Astrocyte of the hippocampus (primary cell): ENCODE data around the gene LMF2.

ENCODE experiments used
- DNase-seq: peaks from one replicate; pipeline ENCODE4 v3.0.0; 2011; ENCODE audit warnings: low read depth, low spot score

LMF2 gene

DNA sequence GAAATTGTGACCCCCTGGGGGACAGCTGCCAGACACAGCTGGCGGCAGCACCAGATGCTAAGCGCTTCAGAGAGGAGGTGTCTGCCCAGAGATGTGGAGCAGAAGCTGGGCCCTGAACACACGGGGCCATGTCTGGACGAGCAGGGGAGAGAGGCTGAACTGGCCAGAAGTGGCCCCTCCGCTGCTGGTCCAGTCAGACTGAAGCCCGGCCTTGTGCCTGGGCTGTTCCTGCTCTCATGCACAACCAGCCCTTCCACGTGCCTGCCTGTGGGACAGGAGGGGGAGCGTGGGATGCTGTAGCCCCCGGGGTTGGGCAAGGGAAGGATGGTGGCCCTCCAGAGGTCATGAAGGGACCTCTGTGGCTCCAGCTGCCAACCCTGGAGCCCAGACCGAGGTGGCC lies 24.4 kb downstream of the LMF2 start:
- DNase-seq = no peak

DNA sequence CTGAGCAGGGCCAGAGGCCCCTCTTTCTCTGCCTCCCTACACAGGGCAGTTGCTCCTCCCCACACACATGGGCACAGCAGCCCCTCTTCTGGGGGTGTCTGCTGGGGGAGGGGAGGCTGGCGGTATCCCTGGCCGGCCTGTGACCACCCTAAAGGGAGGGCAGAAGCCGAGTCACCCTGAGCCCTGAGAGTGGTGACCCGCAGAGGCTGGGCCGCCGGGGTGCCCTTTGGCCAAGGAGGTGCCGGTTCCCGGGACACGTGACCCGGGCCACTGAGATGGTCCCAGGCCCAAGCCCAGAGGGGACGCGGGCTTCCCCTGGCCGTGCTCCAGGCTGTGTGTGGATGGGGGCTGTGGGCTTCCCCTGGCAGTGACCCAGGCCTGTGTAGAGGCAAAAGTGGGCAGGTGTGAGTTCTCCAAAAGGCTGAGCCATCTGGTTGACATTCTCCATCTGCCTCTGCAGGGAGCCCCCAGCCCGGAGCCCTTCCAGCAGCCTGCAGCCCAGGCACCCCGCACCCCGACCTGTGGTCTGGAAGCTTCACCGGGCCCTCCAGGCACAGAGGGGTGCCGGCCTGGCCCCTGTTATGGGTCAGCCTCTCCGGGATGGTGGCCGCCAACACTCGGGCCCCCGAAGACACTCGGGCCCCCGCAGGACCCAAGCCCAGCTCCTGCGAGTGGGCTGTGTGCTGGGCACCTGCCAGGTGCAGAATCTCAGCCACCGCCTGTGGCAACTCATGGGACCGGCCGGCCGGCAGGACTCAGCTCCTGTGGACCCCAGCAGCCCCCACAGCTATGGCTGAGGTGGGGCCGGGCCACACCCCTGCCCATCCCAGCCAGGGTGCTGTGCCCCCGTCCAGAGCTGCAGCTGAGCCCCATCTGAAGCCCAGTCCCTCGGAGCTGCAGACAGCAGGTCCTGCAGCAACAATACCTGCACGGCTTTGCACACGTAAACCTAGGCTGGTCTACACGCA lies 25.1 kb downstream of the LMF2 start:
- DNase-seq = no peak

DNA sequence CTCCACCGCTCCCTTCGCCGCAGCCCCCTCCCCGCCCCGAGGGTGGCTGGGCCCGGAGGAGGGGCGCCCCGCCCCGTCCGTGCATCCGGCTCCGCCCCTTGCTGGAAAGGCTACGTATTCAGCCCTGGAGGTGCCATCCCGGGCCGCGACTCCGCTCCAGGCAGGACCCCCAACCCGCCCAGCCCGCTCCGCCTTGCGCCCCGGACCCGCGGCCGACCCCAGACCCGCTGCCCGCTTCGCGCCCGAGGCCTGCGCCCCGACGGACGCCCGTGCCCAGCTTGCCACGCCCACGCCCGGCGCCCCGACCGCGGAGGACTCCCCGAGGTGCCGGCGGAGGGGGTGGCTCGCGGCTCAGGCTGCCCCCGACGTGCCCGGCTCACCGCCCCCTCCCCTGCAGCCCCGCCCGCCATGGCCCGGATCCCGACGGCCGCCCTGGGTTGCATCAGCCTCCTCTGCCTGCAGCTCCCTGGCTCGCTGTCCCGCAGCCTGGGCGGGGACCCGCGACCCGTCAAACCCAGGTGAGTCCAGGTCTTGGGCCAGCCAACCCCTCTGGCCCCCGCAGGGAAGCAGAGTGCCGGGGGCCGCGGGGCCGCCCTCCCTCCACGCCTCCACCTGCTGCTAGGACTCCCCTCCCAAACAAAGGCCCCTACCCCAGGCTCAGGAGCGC lies 25.9 kb downstream of the LMF2 start, which contains the start of gene ADM2:
Gene ADM2 (plus strand): TSS at position 104 of the 667 bp plus-strand sequence. CDS start 305 bp downstream, at position 409.
- peak; percentile 34 for DNase-seq

DNA sequence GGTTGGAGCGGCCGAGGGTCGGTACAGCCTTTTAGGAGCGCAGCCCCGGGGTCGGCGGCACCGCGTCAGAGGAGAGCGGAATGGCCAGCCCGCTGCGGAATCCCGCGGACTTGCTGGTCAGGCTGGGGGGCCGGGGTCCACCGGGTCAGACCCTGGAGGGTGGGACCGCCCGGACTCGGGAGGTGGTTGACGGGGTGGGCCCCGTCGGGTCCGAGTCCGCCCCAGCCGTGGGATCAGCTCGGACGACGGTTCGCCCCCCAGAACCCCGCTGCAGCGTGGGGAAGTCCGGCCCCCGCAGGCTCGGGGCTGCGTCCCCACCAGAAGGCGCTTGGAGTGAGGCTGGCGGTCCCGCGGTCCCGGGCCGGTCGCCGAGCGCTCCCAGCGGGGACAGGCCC lies 26.5 kb downstream of the LMF2 start:
- DNase-seq = no peak

GRCh38 chr22:50479721-50480120 lies 27.8 kb downstream of the LMF2 start:
- DNase-seq = no peak

DNA sequence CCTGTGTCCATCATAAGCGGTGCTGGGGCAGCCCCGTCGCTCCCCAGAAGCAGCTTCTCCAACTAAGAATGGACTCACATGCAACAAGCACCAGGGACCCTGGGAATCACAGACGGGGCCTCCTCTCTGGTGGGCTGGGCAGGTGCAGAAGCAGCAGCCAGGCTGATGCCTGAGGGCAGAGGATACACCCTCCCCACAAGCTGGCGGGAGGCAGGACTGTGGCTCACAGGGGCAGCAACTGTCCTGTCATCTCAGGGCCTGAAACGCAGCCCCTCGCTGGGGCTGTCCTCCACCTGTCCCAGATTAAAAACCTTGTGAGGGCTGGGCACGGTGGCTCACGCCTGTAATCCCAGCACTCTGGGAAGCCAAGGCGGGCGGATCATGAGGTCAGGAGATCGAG lies 29.6 kb downstream of the LMF2 start:
- DNase-seq = no peak

DNA sequence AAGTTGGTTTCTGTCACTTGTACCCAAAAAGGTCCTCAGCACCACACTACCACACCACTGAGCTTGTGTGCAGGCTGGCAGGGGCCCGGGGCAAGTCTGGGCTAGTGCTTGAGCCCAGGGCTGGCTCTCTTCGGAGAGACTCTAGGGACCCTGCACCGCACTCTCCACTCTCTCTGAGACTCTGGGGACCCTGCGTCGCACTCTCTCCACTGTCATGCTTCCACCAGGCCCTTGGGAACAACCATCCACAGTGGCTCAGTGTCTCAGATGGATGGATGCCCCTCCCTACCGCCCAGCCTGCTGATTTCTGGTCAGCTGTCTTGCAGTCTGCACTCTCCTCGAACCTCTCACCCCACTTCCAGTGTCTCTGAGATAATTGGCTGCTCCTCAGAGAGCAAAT lies 30.6 kb downstream of the LMF2 start:
- no peak for DNase-seq

DNA sequence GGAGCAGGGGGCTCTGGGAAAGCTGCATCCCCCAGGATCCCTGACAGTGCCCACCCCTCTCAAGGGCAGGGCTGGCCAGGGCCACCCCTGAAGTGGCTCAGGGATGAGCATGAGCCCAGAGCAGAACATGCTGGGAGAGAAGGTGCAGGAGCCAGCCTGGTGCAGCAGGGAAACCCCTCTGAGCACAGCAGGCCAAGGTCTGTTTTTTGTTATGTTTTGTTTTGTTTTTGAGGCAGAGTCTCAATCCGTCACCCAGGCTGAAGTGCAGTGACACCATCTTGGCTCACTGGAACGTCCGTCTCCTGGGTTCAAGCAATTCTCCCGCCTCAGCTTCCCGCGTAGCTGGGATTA lies 31.9 kb downstream of the LMF2 start:
- no peak for DNase-seq

DNA sequence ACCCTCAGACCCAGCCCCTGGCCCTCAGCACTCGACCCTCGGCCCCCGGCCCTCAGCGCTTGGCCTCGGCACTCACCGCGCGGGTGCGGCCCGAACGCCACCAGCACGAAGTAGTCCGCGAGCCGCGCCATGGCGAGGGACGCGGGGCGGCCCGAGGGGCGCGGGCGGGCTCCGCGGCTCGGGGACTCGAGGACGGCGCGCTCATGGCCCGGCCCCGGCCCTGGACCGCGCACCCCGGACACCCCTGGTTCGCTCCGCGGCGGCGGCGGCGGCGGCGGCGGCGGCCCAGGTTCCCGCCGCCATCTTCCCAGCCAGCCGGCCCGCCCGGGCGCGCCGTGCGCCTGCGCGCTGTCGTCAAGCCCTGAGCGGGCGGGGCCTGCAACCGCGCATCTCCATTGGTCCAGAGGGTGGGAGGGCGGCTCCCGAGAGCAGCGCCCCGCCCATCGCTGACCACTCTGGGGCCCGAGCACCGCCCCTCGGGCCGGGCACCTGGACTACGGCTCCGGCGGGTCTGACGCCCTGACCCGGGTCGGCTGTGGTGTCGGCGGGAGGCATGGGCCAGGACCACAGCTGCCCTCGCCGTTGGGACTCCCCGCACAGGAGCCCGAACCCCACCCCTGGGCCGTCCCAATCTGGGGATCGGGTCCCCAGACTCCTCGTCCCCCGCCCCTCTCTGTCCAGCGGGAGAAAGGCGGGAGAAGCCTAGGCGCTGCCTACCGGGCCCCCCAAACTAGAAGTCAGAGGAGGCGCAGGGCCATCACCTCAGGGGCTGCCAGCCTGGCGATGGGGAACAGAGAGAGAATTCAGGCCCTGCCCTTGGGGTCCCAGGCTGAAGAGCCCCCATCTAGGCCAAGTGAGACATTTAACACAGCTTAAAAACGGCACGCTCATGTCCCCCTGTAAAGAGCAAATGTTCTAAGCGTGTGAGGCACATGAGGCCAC lies 32.5 kb downstream of the LMF2 start, which contains the start of gene SBF1:
Gene SBF1 (minus strand): TSS at position 326 of the 942 bp plus-strand sequence. CDS start 195 bp downstream, at position 131.
- peak; percentile 98 for DNase-seq

- DNase-seq = peak; percentile 69
Observed at GRCh38 chr22:50473855-50474671, 33.4 kb downstream of the LMF2 start.

- no peak for DNase-seq
Observed at GRCh38 chr22:50473088-50473487, 34.4 kb downstream of the LMF2 start.

GRCh38 chr22:50471962-50472361 lies 35.5 kb downstream of the LMF2 start:
- DNase-seq = no peak

- DNase-seq = no peak
Observed at GRCh38 chr22:50471197-50471847, 36.2 kb downstream of the LMF2 start.

- no peak for DNase-seq
Observed at GRCh38 chr22:50470491-50470890, 37.0 kb downstream of the LMF2 start.

GRCh38 chr22:50469377-50470305 lies 37.9 kb downstream of the LMF2 start:
- peak; percentile 61 for DNase-seq

DNA sequence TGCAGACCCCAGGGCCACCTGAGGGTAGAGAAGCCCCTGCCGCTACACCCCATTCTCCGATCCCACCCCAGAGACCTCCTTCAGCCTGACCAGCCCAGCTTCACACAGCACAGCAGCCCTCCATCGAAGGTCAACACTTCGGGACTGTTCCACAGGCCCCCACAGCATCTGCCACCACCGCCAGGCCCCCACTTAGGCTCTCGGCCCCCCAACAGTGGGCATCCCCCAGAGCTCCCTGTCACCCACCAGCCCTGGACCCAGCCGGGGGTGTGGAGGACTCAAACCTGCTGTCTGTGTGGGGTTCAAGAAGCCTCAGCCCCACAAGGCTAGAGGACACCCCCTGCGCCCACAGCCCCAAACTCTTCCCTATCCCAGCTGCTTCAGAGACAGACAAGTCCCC lies 38.9 kb downstream of the LMF2 start:
- DNase-seq = no peak

DNA sequence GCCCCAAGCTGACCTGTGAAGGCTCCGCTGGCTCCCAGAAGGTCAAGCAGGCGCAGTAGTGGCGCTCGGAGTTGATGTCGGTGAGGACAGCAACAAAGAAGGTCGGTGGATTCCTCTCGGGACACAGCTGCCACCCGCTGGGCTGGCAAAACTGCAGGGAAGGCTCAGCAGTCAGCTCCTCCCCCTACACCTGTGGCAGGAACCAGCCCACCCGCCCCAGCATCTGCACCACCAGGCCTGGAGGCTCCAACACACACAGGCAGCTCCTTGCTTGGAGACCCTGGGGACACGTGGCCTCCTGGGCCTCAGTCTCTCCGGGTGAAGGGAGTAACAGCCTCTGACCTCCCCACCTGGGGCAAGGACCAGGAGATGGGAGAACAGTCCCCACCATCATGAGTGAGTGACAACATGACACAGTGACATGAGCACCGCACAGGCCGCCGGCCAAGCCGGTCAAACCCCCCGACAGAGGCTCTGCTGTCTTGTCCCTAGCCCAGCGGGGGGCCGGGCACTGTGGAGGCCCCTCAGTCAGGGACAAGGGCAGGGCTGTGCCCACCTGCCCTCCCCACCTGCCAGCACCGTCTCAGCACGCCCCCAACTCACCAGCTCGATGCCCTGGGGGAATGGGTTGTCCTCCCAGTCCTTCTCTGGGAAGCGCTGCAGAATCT lies 39.6 kb downstream of the LMF2 start:
- no peak for DNase-seq

- DNase-seq = no peak
Observed at GRCh38 chr22:50467341-50467740, 40.2 kb downstream of the LMF2 start.
